IMR-90 (cell line): Measurements from ENCODE around the gene SLC25A3. TPM values are rescaled to one million over a fixed set of nuclear protein-coding genes. Genes with fewer than 3 reads are reported as not detected.

Experiments
- ATAC-seq: fragments of 200-7000 bp; cut with Tn5 transposase; 2 replicates; pipeline ENCODE4 v1.9.1; 2020; ENCODE audit warnings: low read depth, mild to moderate bottlenecking, moderate library complexity
- BruUV-seq: library from RNA; stranded (reverse); fragments of 400-500 nt; replicated peaks from 2 replicates; lab custom pipeline; 2021; lab: Mats Ljungman, UMichigan
- CTCF ChIA-PET: fragments of 300-600 bp; formaldehyde crosslinking; extraction: SDS; loops from one replicate; lab custom pipeline; 2021; ENCODE audit warnings: antibody characterized with exemption; lab: Yijun Ruan, JAX
- POLR2A ChIA-PET: fragments of 300-600 bp; sonication (Branson Sonifier 250); formaldehyde crosslinking; loops from one replicate; lab custom pipeline; 2022; ENCODE audit warnings: antibody characterized with exemption; ENCODE audit not compliant: unreplicated experiment; lab: Charles Lee
- DNase-seq: peaks from one replicate; pipeline ENCODE4 v3.0.0; 2013
- H2AFZ ChIP-seq: replicated peaks from 2 replicates; pipeline ENCODE3; 2013; ENCODE audit warnings: low read length, mild to moderate bottlenecking; ENCODE audit not compliant: poor library complexity
- H2AK5ac ChIP-seq: 2 replicates; pipeline ENCODE4 v1.6.1; 2013; ENCODE audit warnings: low read depth, low read length, inconsistent platforms
- H2AK9ac ChIP-seq: replicated peaks from 2 replicates; pipeline ENCODE3; 2013; ENCODE audit warnings: mild to moderate bottlenecking, low read depth, low read length, moderate library complexity; ENCODE audit not compliant: poor library complexity
- H2BK120ac ChIP-seq: 2 replicates; pipeline ENCODE4 v1.6.1; 2013; ENCODE audit warnings: low read depth, low read length, inconsistent platforms
- H2BK15ac ChIP-seq: 3 replicates; pipeline ENCODE4 v1.6.1; 2013; ENCODE audit warnings: low read depth, low read length, inconsistent platforms
- H2BK20ac ChIP-seq: 2 replicates; pipeline ENCODE4 v1.6.1; 2013; ENCODE audit warnings: low read depth, mild to moderate bottlenecking, inconsistent platforms, low read length, moderate library complexity
- H2BK5ac ChIP-seq: 2 replicates; pipeline ENCODE4 v1.6.1; 2013; ENCODE audit warnings: mild to moderate bottlenecking, low read depth, low read length, inconsistent platforms; ENCODE audit not compliant: poor library complexity, severe bottlenecking
- H3K14ac ChIP-seq: replicated peaks from 2 replicates; pipeline ENCODE4 v1.6.1; 2013; ENCODE audit warnings: low read depth, low read length, inconsistent platforms
- H3K18ac ChIP-seq: 2 replicates; pipeline ENCODE4 v1.6.1; 2013; ENCODE audit warnings: low read depth, low read length, control low read depth
- H3K23ac ChIP-seq: 2 replicates; pipeline ENCODE4 v1.6.1; 2013; ENCODE audit warnings: low read depth, low read length, inconsistent platforms
- H3K27ac ChIP-seq: 2 replicates; pipeline ENCODE4 v1.5.1; 2013; ENCODE audit warnings: mild to moderate bottlenecking, control low read depth, low read length; ENCODE audit not compliant: insufficient read depth
- H3K27me3 ChIP-seq: 2 replicates; pipeline ENCODE4 v1.6.1; 2013; ENCODE audit warnings: low read length; ENCODE audit not compliant: control insufficient read depth, insufficient read depth
- H3K36me3 ChIP-seq: 2 replicates; pipeline ENCODE4 v1.6.1; 2013; ENCODE audit warnings: low read length, mixed read lengths; ENCODE audit not compliant: control insufficient read depth, insufficient read depth
- H3K4ac ChIP-seq: 2 replicates; pipeline ENCODE4 v1.6.1; 2013; ENCODE audit warnings: low read depth, low read length, inconsistent platforms
- H3K4me1 ChIP-seq: 2 replicates; pipeline ENCODE4 v1.6.1; 2013; ENCODE audit warnings: low read length, mixed read lengths; ENCODE audit not compliant: control insufficient read depth, insufficient read depth
- H3K4me2 ChIP-seq: 2 replicates; pipeline ENCODE4 v1.6.1; 2013; ENCODE audit warnings: low read depth, mild to moderate bottlenecking, control low read depth, low read length, moderate library complexity
- H3K4me3 ChIP-seq: 2 replicates; pipeline ENCODE4 v1.5.1; 2013; ENCODE audit warnings: low read depth, mild to moderate bottlenecking, control low read depth, low read length, moderate library complexity; ENCODE audit not compliant: insufficient read depth
- H3K56ac ChIP-seq: 2 replicates; pipeline ENCODE4 v1.6.1; 2013; ENCODE audit warnings: low read length, inconsistent platforms; ENCODE audit not compliant: insufficient read depth; ENCODE audit errors: extremely low read depth
- H3K79me1 ChIP-seq, 2 experiments: 2 replicates each; pipeline ENCODE4 v1.6.1; 2013; ENCODE audit warnings: low read length in 2 of 2, inconsistent platforms in 1 of 2, low read depth in 1 of 2
- H3K9ac ChIP-seq: 2 replicates; pipeline ENCODE4 v1.6.1; 2013; ENCODE audit warnings: low read depth, low read length, control low read depth
- H3K9me1 ChIP-seq: 2 replicates; pipeline ENCODE4 v1.6.1; 2013; ENCODE audit warnings: low read length, inconsistent platforms; ENCODE audit not compliant: insufficient read depth
- H3K9me3 ChIP-seq: 2 replicates; pipeline ENCODE4 v1.6.1; 2013; ENCODE audit warnings: low read length; ENCODE audit not compliant: control insufficient read depth, insufficient read depth
- H4K20me1 ChIP-seq: 2 replicates; pipeline ENCODE4 v1.6.1; 2013; ENCODE audit warnings: low read length, inconsistent platforms; ENCODE audit not compliant: insufficient read depth
- H4K5ac ChIP-seq: 2 replicates; pipeline ENCODE4 v1.6.1; 2013; ENCODE audit warnings: mild to moderate bottlenecking, low read depth, low read length, control low read depth
- H4K8ac ChIP-seq, 2 experiments: 2 replicates each; pipeline ENCODE4 v1.6.1; 2013; ENCODE audit warnings: low read depth in 2 of 2, low read length in 2 of 2, control low read depth in 1 of 2, inconsistent platforms in 1 of 2
- H4K91ac ChIP-seq: 2 replicates; pipeline ENCODE4 v1.6.1; 2013; ENCODE audit warnings: low read depth, low read length, inconsistent platforms; ENCODE audit not compliant: insufficient read depth
- CEBPB ChIP-seq: IDR thresholded peaks from 2 replicates; pipeline ENCODE4 v1.6.1; 2012; ENCODE audit warnings: low read depth, low read length, improper control_type of control experiment
- CHD1 ChIP-seq: IDR thresholded peaks from 2 replicates; pipeline ENCODE4 v1.6.1; 2012; ENCODE audit warnings: low read depth, low read length, improper control_type of control experiment
- MAZ ChIP-seq: IDR thresholded peaks from 2 replicates; pipeline ENCODE4 v1.6.1; 2012; ENCODE audit warnings: low read depth, mild to moderate bottlenecking, low read length, improper control_type of control experiment, moderate library complexity, borderline replicate concordance
- MXI1 ChIP-seq: IDR thresholded peaks from 2 replicates; pipeline ENCODE4 v1.6.1; 2012; ENCODE audit warnings: low read depth, mild to moderate bottlenecking, low read length, moderate library complexity, borderline replicate concordance
- POLR2A ChIP-seq: IDR thresholded peaks from 2 replicates; pipeline ENCODE4 v1.6.1; 2012; ENCODE audit warnings: mild to moderate bottlenecking, low read depth, low read length
- RCOR1 ChIP-seq: IDR thresholded peaks from 2 replicates; pipeline ENCODE4 v1.6.1; 2012; ENCODE audit warnings: mild to moderate bottlenecking, low read length, improper control_type of control experiment; ENCODE audit not compliant: insufficient replicate concordance
- RFX5 ChIP-seq: IDR thresholded peaks from 2 replicates; pipeline ENCODE4 v1.8.0; 2012; ENCODE audit warnings: low read depth, mild to moderate bottlenecking, low read length, moderate library complexity
- WGBS, 2 experiments: methylation state at CpG; one replicate each; pipeline versions ENCODE4 v1.1.5 to v1.1.7; 2013; ENCODE audit warnings: missing lambda C conversion rate in 2 of 2; ENCODE audit not compliant: insufficient read length in 1 of 2; ENCODE audit errors: extremely low coverage in 2 of 2; 5-methylcytosine and 5-hydroxymethylcytosine counted together
- dilution Hi-C: fragments of 300-500 bp; cut with HindIII; formaldehyde crosslinking; loops from one replicate; pipeline ENCODE4 v1.14.3; 2018; ENCODE audit warnings: low sequenced_read_pairs; ENCODE audit not compliant: unreplicated experiment
- in situ Hi-C: fragments of 300-500 bp; cut with MboI; formaldehyde crosslinking; loops from 3 replicates; pipeline ENCODE4 v1.14.3; 2019; ENCODE audit warnings: low sequenced_read_pairs, inconsistent platforms, mixed read lengths
- intact Hi-C: fragments of 100-400 bp; cut with micrococcal nuclease; formaldehyde crosslinking; loops from 2 replicates; pipeline ENCODE4 v1.10.0; 2022
- polyA plus RNA-seq, 3 experiments: library from polyadenylated mRNA; depleted of rRNA; stranded (reverse); fragments of >200 nt; gene quantifications; 2 replicates each; pipeline ENCODE4 v1.2.3, GENCODE V29; 2012; ENCODE audit warnings: low replicate concordance in 1 of 3
- total RNA-seq: library from RNA; depleted of rRNA; stranded (reverse); fragments of >200 nt; gene quantifications from 2 replicates; pipeline ENCODE4 v1.2.3, GENCODE V29; 2012
- TF ChIP-seq, protein P1 (sequence below): conservative IDR thresholded peaks from 2 replicates; pipeline ENCODE4 v1.5.1; 2012; ENCODE audit warnings: mild to moderate bottlenecking, low read depth, low read length, improper control_type of control experiment

The SLC25A3 gene
- total and polyA plus RNA-seq, 2 of the 4 experiments (the other 2 are of a cell fraction), result 657 to 861 TPM

DNA sequence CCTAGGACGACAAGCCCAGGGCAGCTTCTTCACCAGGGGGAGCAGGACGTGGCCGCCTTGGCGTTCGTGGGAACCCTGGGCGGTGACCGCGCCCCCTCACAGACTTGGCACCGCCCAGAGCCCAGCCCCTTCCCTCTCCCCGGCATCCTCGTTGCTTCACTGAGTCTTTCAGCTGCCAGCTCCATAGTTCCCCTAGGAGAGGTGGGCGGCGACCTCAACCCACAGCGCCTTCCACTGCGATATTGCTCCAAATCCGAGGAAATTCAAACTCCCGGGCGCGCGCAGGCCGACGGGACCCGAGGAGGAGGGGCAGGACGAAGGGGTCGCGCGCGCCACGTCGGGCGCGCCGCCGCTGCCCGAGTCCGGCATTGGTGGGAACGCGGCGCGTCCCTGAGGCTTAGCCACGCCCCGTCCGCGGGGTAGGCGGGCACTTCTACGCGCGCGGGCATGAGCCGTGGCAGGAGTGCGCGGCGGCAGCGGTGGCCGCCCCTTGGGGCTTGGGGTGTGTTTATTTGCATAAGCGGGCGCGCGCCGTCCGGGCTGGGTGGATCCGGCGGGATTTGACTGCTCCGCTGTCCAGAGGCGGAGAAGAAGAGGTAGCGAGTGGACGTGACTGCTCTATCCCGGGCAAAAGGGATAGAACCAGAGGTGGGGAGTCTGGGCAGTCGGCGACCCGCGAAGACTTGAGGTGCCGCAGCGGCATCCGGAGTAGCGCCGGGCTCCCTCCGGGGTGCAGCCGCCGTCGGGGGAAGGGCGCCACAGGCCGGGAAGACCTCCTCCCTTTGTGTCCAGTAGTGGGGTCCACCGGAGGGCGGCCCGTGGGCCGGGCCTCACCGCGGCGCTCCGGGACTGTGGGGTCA lies 51.5 kb downstream of the SLC25A3 start, which contains the start of the genes APAF1 and IKBIP:
TSS of gene APAF1 (plus strand) at position 579 of the 860 bp plus-strand sequence. CDS start 3,070 bp downstream, outside the sequence.
TSS of gene IKBIP (minus strand) at position 77 of the 860 bp plus-strand sequence. CDS start 87 bp downstream, outside the sequence.
- intact Hi-C loops, result loop anchor here (1.0 to 10.0 kb wide), 3 partner anchors 52 to 228 kb away; partner anchors contain the start of genes SLC25A3 and TMPO
- Histone ChIP-seq H3K9me1 (no peaks in the 10 kb centered on the region), H2AK5ac (peak within 1 kb of the TSS; percentile 57), H3K14ac (peak within 1 kb of the TSS; percentile 89), H4K8ac (peak within 1 kb of the TSS; percentile 63 to 82), H4K5ac (peak within 1 kb of the TSS; percentile 54; the same call in 1 of the 2 replicates), H3K4me2 (peak within 1 kb of the TSS; percentile 88), H2AFZ (peak within 1 kb of the TSS; percentile 99), H3K79me1 (peaks cover 0 to 8% of the 10 kb centered on the region in 2 experiments; a peak in 2 of 4 replicates), H4K20me1 (0 out of 2 replicates have a peak, but pooled peaks cover 3% of the 10 kb centered on the region), H3K4ac (peak within 1 kb of the TSS; percentile 92), H3K36me3 (peaks cover 5% of the 10 kb centered on the region), H3K27me3 (no peaks in the 10 kb centered on the region), H2BK5ac (peak within 1 kb of the TSS; percentile 79), H3K4me1 (no peaks in the 10 kb centered on the region; the same call in 1 of the 2 replicates), H4K91ac (peak within 1 kb of the TSS; percentile 92), H2BK20ac (no peak within 1 kb of the TSS), H3K56ac (peak within 1 kb of the TSS; percentile 94), H3K4me3 (peak within 1 kb of the TSS; percentile 67), H3K9ac (peak within 1 kb of the TSS; percentile 94), H3K23ac (peak within 1 kb of the TSS; percentile 85), H2BK120ac (peak within 1 kb of the TSS; percentile 90), H2BK15ac (peak within 1 kb of the TSS; percentile 23; the same call in 2 of the 3 replicates), H3K9me3 (no peaks in the 10 kb centered on the region), H3K27ac (peak within 1 kb of the TSS; percentile 69), H2AK9ac (peak within 1 kb of the TSS; percentile 98), H3K18ac (peak within 1 kb of the TSS; percentile 33)
- ChIA-PET POLR2A (no interaction called here), CTCF (interaction anchor here (0.8 kb wide), 1 partner anchor 79 kb away, joined by 3 read pairs; no protein-coding TSS in a partner anchor)
- TF ChIP-seq RFX5, result no peak
- no peak for TF ChIP-seq CHD1
- peak; percentile 75 for TF ChIP-seq MXI1
- TF ChIP-seq RCOR1, result no peak
- peak; percentile 74 for TF ChIP-seq CEBPB
- peak; percentile 86 for TF ChIP-seq POLR2A
- TF ChIP-seq, protein P1, sequence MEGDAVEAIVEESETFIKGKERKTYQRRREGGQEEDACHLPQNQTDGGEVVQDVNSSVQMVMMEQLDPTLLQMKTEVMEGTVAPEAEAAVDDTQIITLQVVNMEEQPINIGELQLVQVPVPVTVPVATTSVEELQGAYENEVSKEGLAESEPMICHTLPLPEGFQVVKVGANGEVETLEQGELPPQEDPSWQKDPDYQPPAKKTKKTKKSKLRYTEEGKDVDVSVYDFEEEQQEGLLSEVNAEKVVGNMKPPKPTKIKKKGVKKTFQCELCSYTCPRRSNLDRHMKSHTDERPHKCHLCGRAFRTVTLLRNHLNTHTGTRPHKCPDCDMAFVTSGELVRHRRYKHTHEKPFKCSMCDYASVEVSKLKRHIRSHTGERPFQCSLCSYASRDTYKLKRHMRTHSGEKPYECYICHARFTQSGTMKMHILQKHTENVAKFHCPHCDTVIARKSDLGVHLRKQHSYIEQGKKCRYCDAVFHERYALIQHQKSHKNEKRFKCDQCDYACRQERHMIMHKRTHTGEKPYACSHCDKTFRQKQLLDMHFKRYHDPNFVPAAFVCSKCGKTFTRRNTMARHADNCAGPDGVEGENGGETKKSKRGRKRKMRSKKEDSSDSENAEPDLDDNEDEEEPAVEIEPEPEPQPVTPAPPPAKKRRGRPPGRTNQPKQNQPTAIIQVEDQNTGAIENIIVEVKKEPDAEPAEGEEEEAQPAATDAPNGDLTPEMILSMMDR, result no peak
- peak; percentile 31; the same call in 1 of the 2 replicates for TF ChIP-seq MAZ
- ATAC-seq, result peak; percentile 96
- in situ Hi-C loops, result no loop called here
- 1% methylated on average over 50 of the region's 91 CpGs; no CpG with 5 or more reads in 1 of the 2 experiments for WGBS, 2 experiments
- peak; percentile 94 for DNase-seq
- no TSS peak for BruUV-seq
- dilution Hi-C loops, result no loop called here
